NCI-H1105 treated with DMSO at 0.1 percent for 48 hours (cell line): ENCODE measurements around the gene GRB7.
A peak's percentile ranks its signal among the peaks of the same experiment; 100 is the strongest.

Experiments
- DNase-seq: peaks from one replicate; lab custom pipeline; 2025; lab: John Stamatoyannopoulos, UW

Gene GRB7

DNA sequence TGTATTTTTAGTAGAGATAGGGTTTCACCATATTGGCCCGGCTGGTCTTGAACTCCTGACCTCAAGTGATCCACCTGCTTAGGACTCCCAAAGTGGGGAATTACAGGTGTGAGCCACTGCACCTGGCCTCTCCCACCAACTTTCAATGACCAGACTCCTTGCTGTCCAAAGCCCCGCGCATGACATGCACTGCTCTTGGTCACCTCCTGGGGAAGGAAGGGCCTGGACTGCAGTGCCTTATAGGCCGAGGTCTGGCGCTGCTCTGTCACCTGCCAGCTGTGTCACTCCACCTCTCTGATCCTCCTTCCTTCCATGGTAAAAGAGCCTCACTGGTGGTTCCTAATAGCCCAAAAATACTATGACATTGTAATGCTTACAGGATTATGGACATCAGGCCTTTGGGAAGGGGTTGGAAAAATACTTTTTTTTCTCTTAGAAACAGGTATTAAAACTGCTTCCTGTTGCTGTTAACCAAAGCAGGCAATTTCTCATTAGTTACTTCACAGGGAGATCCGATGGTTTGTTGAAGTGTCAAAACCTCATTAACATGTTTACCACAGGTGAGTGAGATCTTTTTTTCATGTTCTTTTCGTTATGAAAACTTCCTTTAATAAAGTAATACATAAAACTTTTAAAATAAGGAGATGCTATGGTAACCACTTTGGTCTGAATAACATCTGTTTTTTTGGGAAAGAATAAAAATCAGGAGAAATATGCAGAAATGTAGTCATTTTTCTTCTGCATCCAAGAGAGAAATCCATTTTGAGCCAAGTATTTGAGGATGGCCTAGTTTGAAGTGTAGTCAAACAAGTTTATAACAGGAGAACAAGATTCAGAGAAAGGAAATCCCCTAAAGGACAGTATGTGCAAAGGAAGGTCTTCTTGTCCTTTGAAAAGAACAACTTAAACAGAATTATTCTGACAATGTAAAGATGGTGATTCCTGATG, 35.5 kb downstream of the GRB7 start:
- DNase-seq, result no peak

DNA sequence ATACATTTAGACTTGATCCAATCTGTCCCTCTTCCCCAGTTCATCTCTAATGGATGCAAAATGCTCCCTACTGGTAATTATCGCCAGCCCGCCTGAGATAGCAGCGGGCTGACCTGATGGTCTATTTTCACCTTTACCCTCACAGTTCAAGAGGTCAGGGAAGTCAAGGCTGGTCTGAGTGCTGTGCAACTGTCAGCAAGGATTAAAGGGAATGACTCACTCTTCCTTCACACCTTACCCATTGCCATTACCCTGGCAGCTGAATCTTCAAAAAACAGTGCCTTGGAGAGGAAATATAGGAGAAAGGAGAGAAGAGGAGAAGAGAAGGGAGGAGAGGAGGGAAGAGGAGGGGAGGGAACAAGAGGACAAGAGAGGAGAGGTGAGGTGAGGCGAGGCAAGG, 36.3 kb downstream of the GRB7 start:
- DNase-seq, result no peak

DNA sequence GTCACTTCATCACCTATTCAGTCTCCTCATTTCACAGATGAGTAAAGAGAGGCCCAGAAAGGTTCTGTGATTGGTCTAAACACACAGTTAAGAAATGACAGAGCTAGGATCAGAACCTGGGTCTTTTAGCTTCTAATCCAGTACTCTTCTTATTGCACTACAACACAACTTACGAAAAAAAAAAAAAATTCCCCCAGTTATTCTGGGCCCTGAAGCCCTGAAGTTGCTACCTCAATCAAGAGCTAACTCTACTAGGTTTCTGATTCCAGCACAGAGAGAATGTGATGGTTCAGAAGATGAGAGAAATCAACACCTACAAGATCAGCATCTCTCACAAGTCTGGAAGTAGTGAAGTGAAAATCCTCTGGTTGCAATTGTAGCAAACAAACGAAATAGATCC, 37.3 kb downstream of the GRB7 start:
- no peak for DNase-seq

DNA sequence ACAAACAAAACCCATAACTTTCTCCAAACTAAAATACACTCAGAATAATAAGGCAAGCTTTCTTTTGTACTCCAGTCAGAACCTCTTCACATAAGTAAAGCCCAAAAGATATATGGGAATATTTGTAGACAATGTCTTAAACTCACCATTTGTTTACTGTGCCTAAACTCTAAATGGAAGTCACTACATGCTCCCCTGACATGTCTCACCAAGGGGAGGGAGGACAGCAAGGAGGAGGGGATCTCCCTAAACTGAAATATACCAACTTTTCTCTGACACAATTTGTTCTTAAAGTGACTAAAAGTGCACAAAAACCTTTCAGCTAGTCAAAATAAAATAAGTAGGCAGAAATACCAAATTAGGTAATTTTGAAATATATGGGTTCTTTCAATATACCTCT, 38.5 kb downstream of the GRB7 start:
- DNase-seq, result no peak

DNA sequence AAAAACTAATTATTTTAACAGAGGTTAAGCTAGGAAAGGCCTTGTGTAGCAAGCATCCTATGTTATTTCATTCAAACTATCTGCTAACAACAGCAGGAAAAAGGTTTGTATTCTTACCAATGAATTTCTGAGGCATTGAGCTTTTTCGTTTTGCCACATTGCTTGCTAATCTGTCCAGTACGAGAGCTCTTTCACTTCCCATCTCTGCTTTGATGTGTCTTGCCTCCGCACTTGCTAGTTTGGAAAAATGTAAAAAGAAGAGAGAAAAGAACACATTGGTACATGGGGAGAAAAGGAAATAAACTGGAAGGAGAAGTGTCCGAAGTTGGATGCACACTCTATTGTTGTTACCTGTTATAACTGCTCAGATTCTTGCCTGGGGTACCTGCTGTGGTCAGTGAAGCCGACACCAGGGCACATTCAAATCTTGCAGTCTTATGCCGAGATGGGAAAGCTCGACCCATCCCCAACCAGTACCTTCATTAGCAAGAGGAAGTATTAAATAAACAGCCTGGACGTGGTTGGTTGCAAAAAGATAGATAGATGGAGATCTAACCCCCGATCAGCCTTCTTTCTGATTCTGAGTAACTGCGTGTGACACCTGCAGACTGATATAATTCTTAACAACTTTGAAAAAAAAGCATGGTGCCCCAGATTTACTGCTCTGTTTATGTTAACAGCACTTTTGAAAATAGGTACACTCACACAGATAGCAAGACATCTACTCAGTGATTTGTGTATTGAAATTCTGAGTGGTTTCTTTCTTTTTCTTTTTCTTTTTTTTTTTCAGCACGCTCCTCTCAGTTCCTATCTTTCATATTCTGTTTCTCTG, 40.0 kb downstream of the GRB7 start:
- no peak for DNase-seq

DNA sequence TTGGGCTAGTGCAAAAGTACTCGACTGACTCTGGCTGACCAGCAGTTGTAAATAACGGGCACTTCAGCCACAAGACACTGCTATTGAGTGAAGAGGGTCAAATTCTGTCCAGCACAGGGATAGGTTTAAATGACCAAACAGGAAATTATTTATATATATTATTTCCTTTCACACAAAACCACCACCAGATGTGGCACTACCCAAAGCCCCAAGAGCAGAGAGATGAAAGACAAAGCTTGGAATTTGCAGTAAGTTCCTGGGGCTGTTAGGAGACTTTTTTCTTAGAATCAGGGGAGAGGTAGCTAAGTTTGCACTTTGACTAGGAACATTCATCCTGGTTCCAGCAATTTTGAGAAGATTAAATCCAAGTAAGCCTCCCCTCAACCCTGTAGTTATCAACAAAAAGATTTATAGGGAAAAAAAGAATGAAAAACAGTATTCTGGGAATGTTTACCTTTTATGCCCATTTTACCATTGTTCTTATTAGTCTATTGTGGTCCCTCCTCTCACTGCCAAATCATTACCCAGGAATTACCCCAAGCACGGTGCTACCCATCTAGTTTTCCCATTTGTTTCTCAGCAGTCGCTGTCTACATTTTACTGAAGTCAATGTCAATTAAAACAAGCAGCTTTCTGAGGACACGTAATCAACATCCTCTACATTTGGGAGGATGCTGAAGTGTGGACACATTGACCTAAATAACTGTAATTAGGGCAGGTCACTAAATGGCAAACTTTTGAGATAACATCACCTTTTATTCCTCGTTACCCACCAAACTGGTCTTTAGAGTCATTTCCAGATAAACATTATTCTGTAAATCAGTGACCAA, 43.5 kb downstream of the GRB7 start:
- DNase-seq, result no peak

DNA sequence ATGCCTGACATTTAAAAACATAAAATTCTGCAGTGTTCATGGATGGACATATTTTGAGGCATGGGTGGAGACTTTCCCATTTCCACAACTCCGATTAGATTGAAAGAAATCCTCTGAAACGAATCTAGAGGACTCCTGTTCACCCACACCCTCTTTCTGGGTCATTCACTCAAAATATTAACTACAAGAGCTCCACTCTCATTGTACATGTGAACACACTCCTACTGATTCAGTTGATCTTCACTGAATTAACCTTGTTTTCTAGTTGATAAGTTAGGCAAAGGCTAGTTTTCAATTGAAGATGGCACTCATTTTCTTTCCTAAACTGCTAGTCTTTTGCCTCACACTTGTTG, 44.1 kb downstream of the GRB7 start:
- no peak for DNase-seq

DNA sequence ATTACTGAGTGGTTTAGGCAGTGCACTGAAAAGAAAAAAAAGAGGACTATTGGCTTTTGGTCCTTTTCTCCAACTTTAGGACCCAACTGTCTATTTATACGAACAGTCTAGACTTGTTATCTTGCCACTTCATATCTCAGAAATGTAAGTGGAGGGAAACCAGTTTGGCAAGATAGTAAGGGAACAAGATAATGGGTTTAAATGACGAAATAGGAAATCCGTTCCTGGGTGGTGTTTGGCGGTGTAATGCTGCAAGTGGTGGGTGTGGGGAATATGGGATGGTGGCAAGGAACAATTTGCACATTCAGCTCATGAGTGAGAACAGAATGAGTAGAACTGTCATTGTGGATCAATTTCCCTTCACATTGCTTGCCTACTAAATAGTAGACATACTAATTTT, 44.7 kb downstream of the GRB7 start:
- DNase-seq, result no peak

DNA sequence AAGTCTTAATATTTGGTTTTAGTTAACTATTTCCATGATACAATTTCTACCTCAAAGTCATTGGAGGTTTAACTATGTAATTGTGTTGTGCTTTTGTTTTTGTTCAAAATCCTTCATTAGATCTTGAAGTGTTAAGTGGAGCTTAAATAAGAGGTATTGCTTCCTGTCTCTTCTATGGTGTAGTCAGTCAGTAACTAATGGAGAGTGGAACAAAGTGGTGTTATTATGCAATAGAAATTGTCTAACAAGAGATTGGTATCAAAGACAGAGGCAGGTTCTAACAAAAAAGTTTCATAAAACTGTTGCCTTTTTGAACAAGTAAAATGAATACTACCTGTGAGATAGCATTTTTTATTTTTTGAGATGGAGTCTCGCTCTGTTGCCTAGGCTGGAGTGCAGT, 45.2 kb downstream of the GRB7 start:
- DNase-seq, result no peak

DNA sequence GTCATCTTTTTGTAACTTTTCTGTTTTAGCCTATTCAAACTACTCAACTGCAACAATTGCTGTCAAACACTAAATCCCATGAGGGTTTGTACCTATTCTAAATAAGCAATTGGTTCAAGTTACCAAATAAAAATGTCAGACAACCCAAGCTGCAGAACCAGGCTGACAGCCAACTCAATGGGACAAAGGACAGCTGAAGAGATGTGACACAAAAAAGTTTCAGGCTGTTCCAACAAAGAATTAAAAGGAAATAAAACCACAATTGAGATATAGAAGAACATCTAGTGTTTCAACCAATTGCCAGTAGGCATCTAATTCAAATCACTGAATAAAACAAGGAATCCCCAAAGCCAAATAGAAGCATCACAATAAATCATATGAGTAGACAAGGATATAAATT, 49.3 kb downstream of the GRB7 start:
- DNase-seq, result peak; percentile 24

DNA sequence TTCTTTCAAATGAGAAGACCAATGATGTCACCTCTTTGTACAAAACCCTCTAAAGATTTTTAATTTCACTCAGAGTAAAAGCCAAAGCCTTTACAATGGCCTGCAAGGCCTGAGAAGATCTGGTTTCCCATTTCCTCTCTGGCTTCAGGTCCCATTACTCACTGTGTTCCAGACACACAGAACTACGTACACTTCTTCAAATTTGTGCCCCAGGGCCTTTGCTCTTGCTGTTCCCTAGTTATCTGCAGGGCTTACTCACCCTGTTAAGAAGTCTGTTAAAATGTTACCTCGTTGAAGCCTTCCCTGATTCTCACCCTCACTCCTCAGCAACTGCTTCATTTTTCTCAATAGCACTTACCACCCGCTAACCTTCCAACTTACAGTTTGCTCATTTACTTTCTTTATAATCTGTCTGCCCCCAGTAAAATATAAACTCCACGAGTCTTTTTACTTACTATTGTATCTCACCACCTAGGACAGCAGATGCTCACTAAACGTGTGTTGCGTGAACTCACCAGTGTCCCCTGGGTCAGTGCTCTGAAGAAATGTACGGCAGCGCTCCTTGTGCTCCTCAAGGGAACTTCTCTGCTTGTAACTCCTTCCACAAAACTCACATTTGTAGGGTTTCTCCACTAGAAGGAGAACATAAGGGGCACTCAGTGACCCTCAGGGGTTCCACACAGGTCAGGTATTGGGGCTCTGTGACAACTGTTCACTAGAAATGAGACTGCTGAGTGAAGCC, 50.2 kb downstream of the GRB7 start:
- no peak for DNase-seq

DNA sequence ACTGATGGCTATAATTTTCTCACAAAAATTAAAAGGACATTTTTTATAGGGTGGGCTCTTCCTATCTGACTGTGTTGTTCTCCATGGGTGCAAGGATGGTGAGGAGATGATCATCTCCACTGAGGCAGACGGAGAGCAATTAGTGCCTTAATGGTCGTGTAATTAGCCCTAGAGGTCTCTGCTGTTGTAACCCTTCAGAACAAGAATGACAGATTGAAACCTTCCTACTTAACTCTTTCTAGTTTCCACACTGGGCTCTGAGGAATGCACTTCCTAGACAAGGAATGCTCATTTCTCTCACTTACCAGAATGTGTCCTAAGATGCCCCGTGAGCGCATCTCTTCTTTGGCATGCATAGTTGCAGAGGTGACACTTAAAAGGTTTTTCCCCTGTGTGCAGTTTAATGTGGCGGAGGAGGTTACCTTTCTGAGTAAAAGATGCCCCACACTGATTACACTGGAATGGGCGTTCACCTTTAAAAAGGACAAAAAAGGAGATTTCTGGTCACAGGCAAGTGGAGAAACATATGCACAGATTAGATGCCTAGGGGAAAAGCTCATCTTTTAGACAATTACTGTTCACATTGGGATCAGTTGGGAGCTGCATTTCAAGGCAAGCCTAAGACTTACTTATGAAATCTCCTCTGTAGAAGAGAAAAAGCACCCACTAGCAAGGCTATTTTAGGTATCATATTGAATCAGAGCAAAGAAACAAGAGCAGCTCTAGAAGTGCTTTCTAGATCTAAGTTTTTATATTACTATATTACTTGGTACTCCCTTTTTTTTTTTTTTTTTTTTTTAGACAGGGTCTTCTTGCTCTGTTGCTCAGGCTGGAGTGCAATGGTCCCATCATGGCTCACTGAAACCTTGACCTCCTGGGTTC, 53.6 kb downstream of the GRB7 start:
- no peak for DNase-seq

DNA sequence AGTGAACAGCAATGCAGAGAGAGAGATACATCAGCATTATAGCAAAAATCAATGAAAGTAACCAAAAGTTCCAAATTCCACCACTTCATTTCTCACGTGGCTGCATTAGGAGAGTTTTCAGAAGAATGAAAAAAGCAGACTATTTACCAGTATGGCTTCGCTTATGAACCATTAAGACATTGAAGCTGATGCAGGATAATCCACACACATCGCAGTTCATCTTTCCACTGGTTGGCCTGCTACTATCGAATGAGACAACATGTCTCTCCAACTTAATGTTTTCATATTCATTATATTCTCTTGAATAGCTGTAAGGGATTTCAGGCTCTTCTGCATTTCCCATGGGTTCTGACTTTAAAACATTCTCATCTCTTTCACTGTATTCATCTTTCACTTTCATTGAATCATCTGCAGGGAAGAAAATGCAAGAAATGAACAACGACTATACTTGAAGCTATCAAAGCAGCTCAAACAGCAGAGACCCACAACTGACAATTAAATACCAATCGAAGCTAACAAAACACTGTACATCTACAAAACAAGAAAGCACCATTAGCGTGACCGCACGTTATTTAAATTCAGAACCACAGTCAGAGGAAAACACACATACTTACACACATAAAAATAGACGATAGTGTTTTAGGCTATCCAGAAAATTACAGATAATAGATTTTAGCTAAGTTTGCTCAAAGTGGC, 54.9 kb downstream of the GRB7 start:
- no peak for DNase-seq

DNA sequence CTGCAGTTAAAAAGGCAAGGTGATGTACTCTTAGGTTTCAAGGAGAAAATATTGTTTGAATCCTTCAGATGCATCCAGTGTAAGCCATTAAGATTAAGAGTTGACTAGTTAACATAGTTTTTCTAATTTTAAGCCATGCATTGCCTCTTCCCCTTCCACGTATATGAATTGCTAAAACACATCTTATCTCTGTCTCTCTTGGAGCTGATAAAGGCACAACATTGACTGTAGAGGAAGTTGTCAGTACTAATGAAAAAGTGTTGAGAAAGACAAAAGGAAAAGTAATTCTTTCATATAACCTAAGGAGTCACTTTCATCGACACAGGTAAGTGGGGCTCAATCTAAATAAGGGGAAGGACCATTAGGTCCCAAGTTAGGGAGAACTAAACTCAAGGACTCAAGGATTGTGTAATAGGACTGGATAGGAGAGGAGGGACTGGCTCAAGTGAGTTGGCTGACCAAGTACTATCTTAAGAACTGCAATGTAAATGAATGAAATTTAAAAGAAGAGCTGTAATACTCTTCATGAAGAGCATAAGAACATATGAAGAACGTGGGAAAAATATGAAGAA, 55.6 kb downstream of the GRB7 start:
- DNase-seq, result no peak

DNA sequence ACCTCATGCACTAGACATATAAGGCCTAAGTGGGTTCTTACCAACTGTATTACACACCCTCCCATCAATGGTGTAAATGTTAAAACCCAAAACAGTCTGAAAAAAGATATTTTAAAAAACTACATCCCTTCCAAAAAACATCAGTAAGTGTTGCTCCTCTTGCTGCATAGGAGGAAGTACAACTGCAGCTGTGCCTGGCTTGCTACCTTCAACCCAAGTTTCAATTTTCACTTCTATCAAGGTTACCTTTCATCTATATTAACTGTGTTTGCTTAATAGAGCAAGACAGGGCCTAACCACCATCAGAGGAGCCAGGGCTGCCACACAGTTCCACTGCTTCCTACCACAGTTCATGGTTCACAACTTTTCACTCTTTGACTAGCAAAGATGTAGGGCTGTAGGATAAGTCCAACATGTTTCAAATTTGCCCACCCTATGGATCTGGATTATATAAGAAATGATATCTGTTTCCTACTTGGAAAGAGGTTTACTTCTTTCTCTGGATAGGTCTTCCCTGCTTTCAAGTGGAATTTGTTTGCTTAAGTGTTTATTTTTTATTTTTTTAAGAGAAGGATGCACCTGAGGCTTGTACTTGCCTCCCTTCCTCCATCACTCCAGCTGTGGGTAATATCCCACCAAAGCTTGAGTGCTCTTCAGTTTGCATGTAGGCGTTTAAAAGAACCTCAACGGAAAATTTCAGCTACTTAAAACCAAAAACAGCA, 56.7 kb downstream of the GRB7 start:
- DNase-seq, result no peak
